Mucosa of rectum (tissue), 2 donors: ENCODE measurements around the gene PI4K2A.
A peak's percentile ranks its signal among the peaks of the same experiment; 100 is the strongest.

Experiments
- H3K27ac ChIP-seq, 2 donors: one replicate each; pipeline ENCODE4 v1.7.0; 2013; ENCODE audit warnings: inconsistent platforms in 2 of 2, low read depth in 2 of 2, low read length in 2 of 2
- H3K27me3 ChIP-seq, 2 donors: one replicate each; pipeline ENCODE4 v1.7.0; 2013; ENCODE audit warnings: low read length in 2 of 2; ENCODE audit not compliant: control insufficient read depth in 2 of 2, insufficient read depth in 2 of 2
- H3K36me3 ChIP-seq, 2 donors: one replicate each; pipeline ENCODE4 v1.7.0; 2013; ENCODE audit warnings: low read length in 2 of 2; ENCODE audit not compliant: control insufficient read depth in 2 of 2, insufficient read depth in 2 of 2
- H3K4me1 ChIP-seq, 2 donors: one replicate each; pipeline ENCODE4 v1.7.0; 2013; ENCODE audit warnings: low read length in 2 of 2, mild to moderate bottlenecking in 1 of 2; ENCODE audit not compliant: control insufficient read depth in 2 of 2, insufficient read depth in 2 of 2
- H3K4me3 ChIP-seq, 2 donors: one replicate each; pipeline ENCODE4 v1.7.0; 2013; ENCODE audit warnings: low read length in 2 of 2
- H3K9ac ChIP-seq, 2 donors: one replicate each; pipeline ENCODE4 v1.7.0; 2013; ENCODE audit warnings: low read length in 2 of 2, low read depth in 1 of 2, mild to moderate bottlenecking in 1 of 2
- H3K9me3 ChIP-seq, 2 donors: one replicate each; pipeline ENCODE4 v1.7.0; 2013; ENCODE audit warnings: low read length in 2 of 2; ENCODE audit not compliant: control insufficient read depth in 2 of 2
- donor health status: healthy.
- donor health status: Normal muscosa, but diverticular disease.

PI4K2A gene

DNA sequence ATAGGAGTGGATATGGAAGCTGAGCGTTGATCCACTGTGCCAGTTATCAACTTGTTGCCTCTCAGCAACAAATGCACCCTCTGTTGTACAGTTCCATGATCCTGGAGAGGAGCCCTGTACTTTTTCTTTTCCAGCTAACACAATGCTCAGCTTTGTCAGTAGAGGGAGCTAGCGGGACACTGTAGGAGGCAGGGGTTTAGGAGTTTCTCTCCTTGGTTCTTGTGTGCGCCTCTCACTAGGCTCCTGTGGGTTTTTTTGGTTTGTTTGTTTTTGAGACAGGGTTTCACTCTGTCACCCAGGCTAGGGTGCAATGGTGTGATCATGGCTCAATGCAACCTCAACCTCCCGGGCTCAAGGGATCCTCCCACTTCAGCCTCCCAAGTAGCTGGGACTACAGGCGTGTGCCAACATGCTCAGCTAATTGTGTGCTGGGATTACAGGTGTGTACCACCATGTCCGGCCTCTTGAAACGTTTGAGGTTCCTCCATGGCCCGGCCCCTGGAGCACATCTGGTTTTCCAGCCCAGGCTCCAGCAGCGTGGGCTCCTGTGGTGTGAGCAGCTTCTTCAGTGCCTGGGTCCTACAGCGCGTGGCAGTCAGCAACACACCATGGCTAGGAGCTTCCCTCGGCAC is 61.1 kb downstream of the PI4K2A start:
- H3K4me1 ChIP-seq: peaks cover 0 to 4% of the 10 kb centered on the region in 2 donors
- no peak overlapping the region for H3K27ac ChIP-seq
- H3K9me3 ChIP-seq: no peaks in the 10 kb centered on the region
- no peak overlapping the region for H3K4me3 ChIP-seq
- no peaks in the 10 kb centered on the region for H3K27me3 ChIP-seq
- no peaks in the 10 kb centered on the region for H3K36me3 ChIP-seq
- H3K9ac ChIP-seq: no peak overlapping the region

DNA sequence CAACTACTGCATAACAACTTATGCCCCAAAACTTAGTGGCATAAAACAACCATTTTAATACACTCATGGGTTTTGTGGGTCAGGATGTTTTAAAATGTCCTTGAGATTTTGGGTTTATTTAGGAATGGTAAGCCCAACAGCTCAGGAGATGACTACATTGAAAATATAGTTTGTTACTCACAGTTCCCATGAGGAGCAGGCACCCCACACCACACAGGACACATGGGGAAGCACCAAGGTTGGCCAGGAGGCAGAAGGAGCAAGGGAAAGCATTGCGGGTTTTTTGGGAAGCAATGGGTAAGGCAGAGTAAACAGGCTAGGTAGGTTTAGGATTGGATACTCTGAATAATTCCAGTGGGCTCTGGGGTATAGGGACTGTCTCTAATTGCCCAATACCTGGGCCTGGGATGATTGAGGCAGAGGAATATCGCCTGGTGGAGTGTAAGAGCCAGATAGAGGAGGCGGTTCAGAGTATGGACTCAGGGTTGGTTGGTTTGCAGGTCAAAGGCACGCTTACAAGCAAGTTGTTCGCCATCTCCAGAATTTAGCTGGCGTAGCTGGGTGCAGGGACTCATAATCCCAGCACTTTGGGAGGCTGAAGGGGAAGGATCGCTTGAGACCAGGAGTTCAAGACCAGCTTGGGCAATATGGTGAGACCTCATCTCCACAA is 63.1 kb downstream of the PI4K2A start:
- Histone ChIP-seq H3K4me3 (no peak overlapping the region), H3K36me3 (no peaks in the 10 kb centered on the region), H3K4me1 (no peaks in the 10 kb centered on the region), H3K9me3 (no peaks in the 10 kb centered on the region), H3K27me3 (no peaks in the 10 kb centered on the region), H3K9ac (no peak overlapping the region), H3K27ac (no peak overlapping the region)

DNA sequence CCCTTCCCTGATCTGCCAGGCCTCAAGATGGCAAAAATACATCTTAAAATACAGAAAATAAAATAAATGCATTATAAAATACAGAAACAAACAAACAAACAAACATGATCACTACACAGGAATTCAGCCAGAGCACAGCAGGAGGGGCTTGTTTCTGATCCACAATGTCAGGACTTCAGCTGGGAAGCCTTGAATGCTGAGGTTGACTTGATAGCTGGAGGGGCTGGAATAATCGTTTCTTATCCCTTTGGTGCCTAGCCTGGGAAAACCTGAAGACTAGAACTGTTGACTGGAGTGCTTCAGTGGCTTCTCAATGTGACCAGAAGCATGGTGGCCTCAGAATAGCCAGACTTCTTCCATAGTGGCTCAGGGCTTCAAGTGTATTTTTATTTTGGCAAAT is 63.9 kb downstream of the PI4K2A start:
- Histone ChIP-seq H3K9ac (no peak overlapping the region), H3K27me3 (no peaks in the 10 kb centered on the region), H3K9me3 (no peaks in the 10 kb centered on the region), H3K36me3 (no peaks in the 10 kb centered on the region), H3K4me3 (no peak overlapping the region), H3K4me1 (peaks cover under 1 to 4% of the 10 kb centered on the region in 2 donors), H3K27ac (no peak overlapping the region)

DNA sequence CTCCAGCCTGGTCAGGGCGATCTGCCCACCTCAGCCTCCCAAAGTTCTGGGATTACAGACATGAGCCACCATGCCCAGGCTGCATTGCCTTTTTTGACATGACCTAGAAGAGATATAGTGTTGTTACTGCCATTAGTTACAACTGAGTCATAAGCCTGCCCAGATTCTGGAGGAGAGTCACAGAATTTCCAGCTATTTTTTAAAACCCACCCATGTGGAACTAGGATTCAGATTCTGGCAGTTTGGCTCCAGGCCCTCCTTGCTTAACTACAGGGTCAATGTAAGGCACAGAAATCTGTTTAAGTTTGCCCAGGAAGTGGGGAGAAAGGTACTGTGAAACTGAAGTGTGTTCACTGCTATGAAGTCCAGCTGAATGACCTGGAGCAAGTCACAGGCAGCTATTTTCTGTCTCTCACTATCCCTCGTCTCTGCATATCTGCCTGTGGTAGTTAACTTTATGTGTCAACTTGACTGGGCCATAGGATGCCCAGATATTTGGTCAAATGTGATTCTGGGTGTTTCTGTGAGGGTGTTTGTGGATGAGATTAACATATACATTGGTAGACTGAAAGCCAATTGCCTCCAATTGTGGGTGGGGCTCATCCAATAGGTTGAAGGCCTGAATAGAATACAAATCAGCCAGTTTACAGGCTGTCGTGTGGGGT is 64.7 kb downstream of the PI4K2A start:
- H3K9ac ChIP-seq: no peak overlapping the region
- no peaks in the 10 kb centered on the region for H3K9me3 ChIP-seq
- H3K4me1 ChIP-seq: peaks cover 4 to 5% of the 10 kb centered on the region in 2 donors
- H3K27me3 ChIP-seq: no peaks in the 10 kb centered on the region
- no peaks in the 10 kb centered on the region for H3K36me3 ChIP-seq
- no peak overlapping the region for H3K27ac ChIP-seq
- no peak overlapping the region for H3K4me3 ChIP-seq

DNA sequence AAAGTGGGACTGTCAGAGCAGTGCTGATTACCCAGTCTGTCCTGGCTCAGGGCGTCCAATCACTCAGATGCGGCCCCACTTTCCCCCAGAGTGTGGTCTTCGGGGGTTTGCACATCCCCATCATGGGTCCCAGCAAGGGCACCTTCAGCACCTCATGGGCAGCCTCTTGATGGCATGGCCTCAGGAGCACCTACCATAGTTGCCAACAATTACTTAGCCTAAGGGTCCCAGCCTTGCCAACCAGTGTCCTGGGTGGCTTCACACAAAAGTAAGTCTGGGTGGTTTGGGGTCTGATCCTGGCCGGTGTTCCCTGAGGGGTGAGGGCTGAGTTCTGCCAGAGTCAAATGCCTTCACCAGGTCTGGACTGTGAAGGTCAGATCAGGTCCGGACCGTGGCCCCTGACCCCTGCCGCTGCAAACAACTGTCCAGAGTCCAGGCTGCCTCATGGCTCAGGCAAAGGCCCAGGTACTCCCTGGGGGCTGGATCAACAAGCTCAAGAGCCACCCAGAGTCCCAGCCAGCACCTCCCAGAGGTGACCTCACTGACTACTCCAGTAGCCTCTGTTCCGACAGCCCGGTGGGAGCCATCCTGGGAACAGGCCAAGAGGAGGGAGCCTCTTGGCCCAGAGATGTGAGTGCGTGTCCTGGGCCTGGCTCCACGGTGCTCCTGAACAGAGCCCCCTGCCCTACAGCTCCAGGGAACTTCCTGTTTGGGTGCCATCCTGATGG is 66.8 kb downstream of the PI4K2A start:
- Histone ChIP-seq H3K9me3 (no peaks in the 10 kb centered on the region), H3K27me3 (no peaks in the 10 kb centered on the region), H3K4me1 (peaks cover 4 to 5% of the 10 kb centered on the region in 2 donors), H3K9ac (no peak overlapping the region), H3K27ac (no peak overlapping the region), H3K36me3 (no peaks in the 10 kb centered on the region), H3K4me3 (no peak overlapping the region)

DNA sequence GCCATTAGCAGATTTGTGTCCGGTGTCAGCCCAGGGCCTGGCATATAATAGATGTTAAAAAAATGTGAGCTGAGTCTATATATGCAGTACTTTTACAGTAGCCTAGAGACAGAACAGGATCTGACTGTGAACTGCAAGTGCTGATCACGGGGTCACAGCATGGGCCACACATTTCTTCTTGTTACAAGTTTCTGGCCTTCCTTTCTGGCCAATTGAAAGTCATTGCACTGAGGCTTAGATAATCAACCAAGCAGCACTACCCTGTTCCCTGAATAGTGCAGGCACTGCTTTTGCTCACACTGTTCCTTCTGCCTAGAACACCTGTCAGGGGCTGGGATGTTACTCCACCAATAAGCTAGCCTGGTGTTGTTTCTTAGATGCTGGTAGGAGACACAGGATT is 67.7 kb downstream of the PI4K2A start:
- H3K9ac ChIP-seq: no peak overlapping the region
- no peaks in the 10 kb centered on the region for H3K9me3 ChIP-seq
- H3K4me1 ChIP-seq: peaks cover 8 to 11% of the 10 kb centered on the region in 2 donors
- H3K27ac ChIP-seq: no peak overlapping the region
- H3K36me3 ChIP-seq: no peaks in the 10 kb centered on the region
- no peak overlapping the region for H3K4me3 ChIP-seq
- no peaks in the 10 kb centered on the region for H3K27me3 ChIP-seq

DNA sequence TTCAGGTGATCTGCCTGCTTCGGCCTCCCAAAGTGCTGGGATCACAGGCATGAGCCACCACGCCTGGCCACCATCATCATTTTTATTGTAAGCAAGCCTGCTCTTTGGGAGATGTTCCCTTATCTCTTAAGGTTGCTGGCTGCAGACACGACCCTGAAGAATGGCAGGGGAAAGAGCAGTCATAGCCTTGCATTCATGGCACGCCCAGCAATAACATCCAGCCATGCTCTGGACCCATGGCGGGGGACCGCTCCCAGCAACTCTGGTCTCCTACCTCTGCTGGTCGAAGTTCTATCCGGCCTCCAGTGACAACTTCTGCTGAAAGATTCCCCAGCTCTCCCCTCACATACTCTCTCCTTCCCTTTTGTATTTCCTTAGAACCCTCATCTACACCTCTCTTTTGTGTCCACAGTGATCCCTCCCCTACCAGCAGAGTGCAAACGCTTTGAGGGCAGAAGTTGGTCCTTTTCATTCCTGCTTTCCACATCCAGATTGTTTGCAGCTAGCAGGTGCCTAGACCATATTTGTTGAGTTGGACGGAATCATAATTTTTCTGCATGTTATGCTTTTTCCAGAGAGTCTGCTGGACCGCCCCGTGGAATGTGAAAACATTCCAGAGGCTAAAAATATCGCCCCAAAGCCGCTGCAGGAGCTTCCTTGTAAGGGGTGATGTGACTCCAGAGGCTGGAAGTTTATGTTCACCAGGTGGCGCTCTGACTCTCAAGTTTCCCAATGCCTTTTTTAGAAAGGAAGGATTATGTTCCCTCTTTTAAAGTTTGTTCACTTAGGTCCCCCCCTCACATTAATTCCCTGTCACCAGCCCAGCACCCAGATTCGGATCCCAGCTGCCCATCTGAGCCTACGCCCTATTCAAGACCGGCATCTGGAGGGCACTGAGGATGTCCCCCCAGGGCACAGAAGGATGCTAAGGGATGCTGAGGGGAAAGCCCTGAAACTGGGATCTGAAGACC is 68.8 kb downstream of the PI4K2A start:
- Histone ChIP-seq H3K27me3 (no peaks in the 10 kb centered on the region), H3K9me3 (no peaks in the 10 kb centered on the region), H3K4me1 (peaks cover 12% of the 10 kb centered on the region in 2 donors), H3K27ac (peak overlapping the region; percentile 38 to 41), H3K36me3 (no peaks in the 10 kb centered on the region), H3K4me3 (no peak overlapping the region), H3K9ac (peak overlapping the region in 1 of 2 donors; percentile 26)

DNA sequence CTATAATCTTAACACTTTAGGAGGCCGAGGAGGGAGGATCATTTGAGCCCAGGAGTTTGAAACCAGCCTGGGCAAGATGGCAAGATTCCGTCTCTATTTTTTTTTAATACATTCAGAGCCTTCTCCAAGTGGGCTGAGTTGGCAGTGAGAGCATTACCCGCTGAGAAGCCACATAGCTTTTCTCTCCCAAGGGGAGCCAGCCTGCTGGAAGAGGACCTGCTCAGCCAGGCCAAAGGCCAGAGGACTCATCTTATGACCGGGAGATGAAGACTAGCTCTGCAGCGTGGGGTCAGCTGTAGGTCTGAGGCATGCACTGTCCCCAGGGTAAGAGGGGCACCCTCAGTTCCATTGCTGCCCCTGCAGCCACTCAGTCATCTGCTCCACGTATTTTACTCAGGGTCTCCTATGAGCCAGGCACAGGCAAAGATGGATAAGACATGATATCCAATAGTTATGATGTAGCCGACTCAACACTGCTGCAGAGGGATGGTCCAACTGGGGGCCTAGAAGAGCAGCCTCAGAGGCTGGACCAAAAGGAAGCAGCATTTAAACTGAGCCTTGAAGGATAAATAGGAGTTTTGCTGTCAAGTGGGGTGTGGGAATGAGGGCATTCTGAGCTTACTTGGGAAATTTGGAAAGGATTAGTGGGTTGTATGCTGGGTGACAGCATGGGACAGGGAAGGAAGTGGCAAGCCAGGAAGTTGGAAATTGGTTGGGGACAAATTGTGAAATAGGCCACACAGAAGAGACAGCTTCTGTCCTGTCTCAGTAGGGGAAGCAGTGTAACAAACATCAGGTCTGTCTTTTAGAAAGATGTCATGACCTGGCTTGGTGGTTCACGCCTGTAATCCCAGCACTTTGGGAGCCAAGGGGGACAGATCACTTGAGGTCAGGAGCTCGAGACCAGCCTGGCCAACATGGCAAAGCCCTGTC is 71.4 kb downstream of the PI4K2A start:
- Histone ChIP-seq H3K27me3 (no peaks in the 10 kb centered on the region), H3K9me3 (no peaks in the 10 kb centered on the region), H3K27ac (no peak overlapping the region), H3K4me3 (no peak overlapping the region), H3K9ac (no peak overlapping the region), H3K36me3 (peaks cover 0 to 3% of the 10 kb centered on the region in 2 donors), H3K4me1 (peaks cover 21 to 25% of the 10 kb centered on the region in 2 donors)
